Peyer's patch (tissue), 4 donors: ENCODE measurements around the gene RAD18. TPM values are rescaled to one million over a fixed set of nuclear protein-coding genes. Genes with fewer than 3 reads are reported as not detected.
A peak's percentile ranks its signal among the peaks of the same experiment; 100 is the strongest.

Experiments
- DNase-seq, 3 donors: peaks; one replicate each; pipeline ENCODE4 v3.0.0-alpha.2; 2017 to 2019
- H3K27ac ChIP-seq, 4 donors: fragments of 200-600 bp; sonication (generic); one replicate each; pipeline ENCODE4 v1.5.1; 2016 to 2019
- H3K27me3 ChIP-seq, 2 donors: fragments of 200-600 bp; sonication (generic); one replicate each; pipeline ENCODE4 v1.5.1; 2019
- H3K36me3 ChIP-seq, 3 donors: fragments of 200-600 bp; sonication (generic); one replicate each; pipeline ENCODE4 v1.5.1; 2016 to 2019
- H3K4me1 ChIP-seq, 4 donors: fragments of 200-600 bp; sonication (generic); one replicate each; pipeline ENCODE4 v1.5.1; 2016 to 2019
- H3K4me3 ChIP-seq, 4 donors: fragments of 200-600 bp; sonication (generic); 1 replicate in 3 of 4; 2 replicates in 1 of 4; pipeline ENCODE4 v1.5.1; 2016 to 2019; ENCODE audit warnings: mild to moderate bottlenecking in 1 of 4
- H3K9me3 ChIP-seq, 4 donors: fragments of 200-600 bp; sonication (generic); one replicate each; pipeline ENCODE4 v1.5.1; 2016 to 2019; ENCODE audit warnings: mild to moderate bottlenecking in 1 of 4
- CTCF ChIP-seq, 6 experiments: fragments of 450-650 bp in 4 of 6; fragments of 200-600 bp in 2 of 6; sonication (generic) in 1 of 6; IDR thresholded peaks; one replicate each; pipeline ENCODE4 v1.5.1; 2017 to 2019; ENCODE audit warnings: antibody characterized with exemption in 6 of 6, mild to moderate bottlenecking in 3 of 6, moderate library complexity in 1 of 6
- POLR2A ChIP-seq, 2 donors: fragments of 450-650 bp; IDR thresholded peaks; one replicate each; pipeline ENCODE4 v1.5.1; 2017; ENCODE audit warnings: antibody characterized with exemption in 2 of 2, mild to moderate bottlenecking in 2 of 2, moderate library complexity in 2 of 2
- total RNA-seq, 4 donors: library from RNA; depleted of rRNA; stranded (reverse); fragments of >200 nt; gene quantifications; one replicate each; pipeline ENCODE4 v1.1.0, GENCODE V29; 2016

The RAD18 gene
- total RNA-seq, 4 donors from 2014 or later, result 6.5 to 26.4 (median 10.3) TPM

GRCh38 chr3:8966150-8966819, 3.0 kb upstream of the RAD18 start:
- TF ChIP-seq POLR2A (IDR thresholded peaks at IDR 0.05) (no peak), CTCF (IDR thresholded peaks at IDR 0.05) (no peak)
- H3K36me3 ChIP-seq, result no peaks in the 10 kb centered on the region
- peak overlapping the region in 3 of 4 donors; percentile 64 to 84 (median 78) for H3K27ac ChIP-seq
- peak in 1 of 3 donors; percentile 61 for DNase-seq
- H3K27me3 ChIP-seq, result no peaks in the 10 kb centered on the region
- H3K4me1 ChIP-seq, result peaks cover 0 to 40% (median 0%) of the 10 kb centered on the region in 4 donors
- H3K4me3 ChIP-seq, result no peak overlapping the region
- H3K9me3 ChIP-seq, result no peaks in the 10 kb centered on the region

- Histone ChIP-seq H3K27me3 (no peaks in the 10 kb centered on the region), H3K27ac (peak overlapping the region in 3 of 4 donors; percentile 64 to 84 (median 78)), H3K36me3 (no peaks in the 10 kb centered on the region), H3K9me3 (no peaks in the 10 kb centered on the region), H3K4me3 (no peak overlapping the region), H3K4me1 (peaks cover 0 to 40% (median 0%) of the 10 kb centered on the region in 4 donors)
- TF ChIP-seq CTCF (IDR thresholded peaks at IDR 0.05) (no peak), POLR2A (IDR thresholded peaks at IDR 0.05) (peak in 1 of 2 donors; percentile 16)
- DNase-seq, result peak in 2 of 3 donors; percentile 69 to 81
Measured at GRCh38 chr3:8964436-8965370, 1.4 kb upstream of the RAD18 start.

GRCh38 chr3:8962226-8962861, 928 bp downstream of the RAD18 start:
- H3K27ac ChIP-seq, result no peak overlapping the region
- peak overlapping the region; percentile 65 to 81 (median 70) for H3K4me3 ChIP-seq
- no peaks in the 10 kb centered on the region for H3K27me3 ChIP-seq
- peaks cover 0 to under 1% (median 0%) of the 10 kb centered on the region in 3 donors for H3K36me3 ChIP-seq
- no peak for DNase-seq
- TF ChIP-seq CTCF (IDR thresholded peaks at IDR 0.05) (no peak), POLR2A (IDR thresholded peaks at IDR 0.05) (no peak)
- peaks cover 0 to 32% (median 0%) of the 10 kb centered on the region in 4 donors for H3K4me1 ChIP-seq
- no peaks in the 10 kb centered on the region for H3K9me3 ChIP-seq

- no peak for DNase-seq
- Histone ChIP-seq H3K9me3 (no peaks in the 10 kb centered on the region), H3K4me1 (peaks cover 0 to 20% (median 0%) of the 10 kb centered on the region in 4 donors), H3K4me3 (no peak overlapping the region), H3K36me3 (peaks cover 0 to 7% (median 0%) of the 10 kb centered on the region in 3 donors), H3K27me3 (no peaks in the 10 kb centered on the region), H3K27ac (no peak overlapping the region)
- TF ChIP-seq CTCF (IDR thresholded peaks at IDR 0.05), result no peak
- no peak for TF ChIP-seq POLR2A (IDR thresholded peaks at IDR 0.05)
Measured at GRCh38 chr3:8959668-8960067, 3.6 kb downstream of the RAD18 start.

GRCh38 chr3:8954938-8955763, 8.1 kb downstream of the RAD18 start:
- no peaks in the 10 kb centered on the region for H3K9me3 ChIP-seq
- TF ChIP-seq POLR2A (IDR thresholded peaks at IDR 0.05) (no peak), CTCF (IDR thresholded peaks at IDR 0.05) (no peak)
- H3K4me3 ChIP-seq, result no peak overlapping the region
- peaks cover 0 to 7% (median 0%) of the 10 kb centered on the region in 3 donors for H3K36me3 ChIP-seq
- H3K4me1 ChIP-seq, result no peaks in the 10 kb centered on the region
- no peaks in the 10 kb centered on the region for H3K27me3 ChIP-seq
- DNase-seq, result no peak
- H3K27ac ChIP-seq, result no peak overlapping the region
